H1 (cell line): ENCODE measurements around the gene TMTC2. TPM values are rescaled to one million over a fixed set of nuclear protein-coding genes. Genes with fewer than 3 reads are reported as not detected.

ENCODE experiments used
- CTCF ChIA-PET: fragments of 300-600 bp; sonication (Branson Sonifier 250); formaldehyde crosslinking; loops from one replicate; lab custom pipeline; 2021; ENCODE audit not compliant: partially characterized antibody; lab: Charles Lee
- POLR2A ChIA-PET: fragments of 300-600 bp; sonication (Branson Sonifier 250); formaldehyde crosslinking; loops from one replicate; lab custom pipeline; 2021; ENCODE audit warnings: inconsistent platforms; ENCODE audit not compliant: partially characterized antibody; lab: Charles Lee
- DNase-seq, 2 experiments: peaks; one replicate each; pipeline versions ENCODE4 v3.0.0 to v3.0.0-alpha.2; 2010 to 2022; ENCODE audit warnings: low spot score in 2 of 2, low read depth in 1 of 2, mixed read lengths in 1 of 2
- FAIRE-seq: peaks from 2 replicates; lab custom pipeline; 2011; peaks lifted over from hg19 to GRCh38; lab: Jason Lieb, UNC
- H2AFZ ChIP-seq: 2 replicates; pipeline ENCODE4 v1.8.1; 2012; ENCODE audit warnings: low read length, inconsistent platforms
- H2AK5ac ChIP-seq: 2 replicates; pipeline ENCODE4 v1.6.1; 2013; ENCODE audit warnings: low read depth, low read length
- H2BK120ac ChIP-seq: replicated peaks from 2 replicates; pipeline ENCODE3; 2013; ENCODE audit warnings: low read depth, low read length, inconsistent platforms
- H2BK12ac ChIP-seq: 2 replicates; pipeline ENCODE4 v1.6.1; 2013; ENCODE audit warnings: low read depth, low read length
- H2BK15ac ChIP-seq: 2 replicates; pipeline ENCODE4 v1.6.1; 2013; ENCODE audit warnings: low read length
- H2BK20ac ChIP-seq: 2 replicates; pipeline ENCODE4 v1.6.1; 2013; ENCODE audit warnings: low read length
- H2BK5ac ChIP-seq: 2 replicates; pipeline ENCODE4 v1.6.1; 2013; ENCODE audit warnings: low read depth, low read length
- H3K14ac ChIP-seq: 2 replicates; pipeline ENCODE4 v1.6.1; 2013; ENCODE audit warnings: inconsistent platforms; ENCODE audit not compliant: insufficient read length
- H3K18ac ChIP-seq: 2 replicates; pipeline ENCODE4 v1.6.1; 2013; ENCODE audit warnings: low read length; ENCODE audit errors: extremely low read depth
- H3K23ac ChIP-seq: 2 replicates; pipeline ENCODE4 v1.6.1; 2013; ENCODE audit warnings: inconsistent platforms; ENCODE audit not compliant: insufficient read length
- H3K23me2 ChIP-seq: 2 replicates; pipeline ENCODE4 v1.6.1; 2013; ENCODE audit warnings: low read depth, low read length
- H3K27ac ChIP-seq: 2 replicates; pipeline ENCODE4 v1.6.1; 2011; ENCODE audit warnings: low read depth, low read length, inconsistent platforms
- H3K27me3 ChIP-seq, 4 experiments: replicated peaks in 1 of 4; 1 replicate in 1 of 4; 2 replicates in 3 of 4; pipeline versions ENCODE4 v1.6.1 to v1.8.1; 2011 to 2013; ENCODE audit warnings: low read length in 3 of 4, mild to moderate bottlenecking in 3 of 4, inconsistent platforms in 2 of 4, mixed read lengths in 2 of 4, moderate library complexity in 1 of 4; ENCODE audit not compliant: control insufficient read depth in 3 of 4, insufficient read depth in 3 of 4; ENCODE audit errors: extremely low read depth in 1 of 4
- H3K36me3 ChIP-seq, 4 experiments: 2 replicates each; pipeline versions ENCODE4 v1.6.1 to v1.8.1; 2011 to 2013; ENCODE audit warnings: mild to moderate bottlenecking in 4 of 4, low read length in 3 of 4, moderate library complexity in 2 of 4, control low read depth in 1 of 4, inconsistent platforms in 1 of 4; ENCODE audit not compliant: insufficient read depth in 4 of 4, control insufficient read depth in 2 of 4
- H3K4ac ChIP-seq: replicated peaks from 2 replicates; pipeline ENCODE3; 2013; ENCODE audit warnings: low read length, low read depth, mixed read lengths, inconsistent platforms; ENCODE audit not compliant: insufficient read length
- H3K4me1 ChIP-seq, 4 experiments: replicated peaks in 1 of 4; 1 replicate in 1 of 4; 2 replicates in 3 of 4; pipeline versions ENCODE4 v1.6.1 to v1.8.1; 2011 to 2013; ENCODE audit warnings: low read length in 3 of 4, inconsistent platforms in 2 of 4, mixed read lengths in 1 of 4; ENCODE audit not compliant: insufficient read depth in 4 of 4, control insufficient read depth in 3 of 4
- H3K4me2 ChIP-seq, 2 experiments: 2 replicates each; pipeline versions ENCODE4 v1.6.1 to v1.8.1; 2011 to 2013; ENCODE audit warnings: low read depth in 2 of 2, low read length in 2 of 2, control low read depth in 1 of 2, inconsistent platforms in 1 of 2, mild to moderate bottlenecking in 1 of 2; ENCODE audit not compliant: insufficient read depth in 1 of 2
- H3K4me3 ChIP-seq, 4 experiments: fragments of 200-600, 300-600 bp in 1 of 4; sonication (generic), shearing (Covaris generic), sonication (Bioruptor Twin) in 1 of 4; 2 replicates each; pipeline versions ENCODE4 v1.5.1 to v1.8.1; 2011 to 2016; ENCODE audit warnings: low read length in 4 of 4, low read depth in 3 of 4, control low read depth in 2 of 4, inconsistent platforms in 2 of 4, mild to moderate bottlenecking in 2 of 4, mixed read lengths in 1 of 4, moderate library complexity in 1 of 4; ENCODE audit not compliant: insufficient read depth in 2 of 4; ENCODE audit errors: extremely low read depth in 1 of 4
- H3K56ac ChIP-seq: replicated peaks from 2 replicates; pipeline ENCODE3; 2013; ENCODE audit warnings: low read depth, mild to moderate bottlenecking, mixed read lengths, low read length, inconsistent platforms; ENCODE audit not compliant: insufficient read length
- H3K79me1 ChIP-seq: 2 replicates; pipeline ENCODE4 v1.6.1; 2013; ENCODE audit warnings: low read depth, low read length, control low read depth
- H3K79me2 ChIP-seq, 2 experiments: 2 replicates each; pipeline versions ENCODE4 v1.6.1 to v1.8.1; 2012 to 2013; ENCODE audit warnings: low read length in 2 of 2, mild to moderate bottlenecking in 2 of 2, inconsistent platforms in 1 of 2; ENCODE audit not compliant: insufficient read depth in 2 of 2, control insufficient read depth in 1 of 2
- H3K9ac ChIP-seq, 4 experiments: replicated peaks in 1 of 4; 1 replicate in 1 of 4; 2 replicates in 3 of 4; pipeline versions ENCODE4 v1.6.1 to v1.8.1; 2011 to 2013; ENCODE audit warnings: low read depth in 3 of 4, low read length in 3 of 4, control low read depth in 2 of 4, mild to moderate bottlenecking in 2 of 4, moderate library complexity in 2 of 4, inconsistent platforms in 1 of 4; ENCODE audit errors: extremely low read depth in 1 of 4
- H3K9me3 ChIP-seq, 2 experiments: 2 replicates each; pipeline versions ENCODE4 v1.6.1 to v1.8.1; 2012 to 2013; ENCODE audit warnings: mild to moderate bottlenecking in 2 of 2, moderate library complexity in 2 of 2, control low read depth in 1 of 2, inconsistent platforms in 1 of 2, low read depth in 1 of 2, low read length in 1 of 2, mixed read lengths in 1 of 2; ENCODE audit not compliant: insufficient read depth in 2 of 2
- H4K20me1 ChIP-seq, 2 experiments: replicated peaks in 1 of 2; 2 replicates each; pipeline versions ENCODE3 to v1.8.1; 2011 to 2013; ENCODE audit warnings: inconsistent platforms in 2 of 2, low read length in 2 of 2, mild to moderate bottlenecking in 1 of 2; ENCODE audit not compliant: insufficient read depth in 2 of 2, control insufficient read depth in 1 of 2
- H4K5ac ChIP-seq: 2 replicates; pipeline ENCODE4 v1.6.1; 2013; ENCODE audit warnings: low read length, low read depth, mixed read lengths, inconsistent platforms; ENCODE audit not compliant: insufficient read length
- H4K8ac ChIP-seq: 2 replicates; pipeline ENCODE4 v1.8.0; 2013; ENCODE audit warnings: mild to moderate bottlenecking, moderate library complexity, low read length, inconsistent platforms; ENCODE audit not compliant: insufficient read depth; ENCODE audit errors: extremely low read depth
- H4K91ac ChIP-seq: replicated peaks from 2 replicates; pipeline ENCODE3; 2013; ENCODE audit warnings: low read length, mixed read lengths, inconsistent platforms; ENCODE audit not compliant: insufficient read length
- KDM5A ChIP-seq: fragments of 200-600 bp; IDR thresholded peaks from 2 replicates; pipeline ENCODE4 v1.7.1; 2012; ENCODE audit warnings: mild to moderate bottlenecking, low read length, inconsistent platforms, mixed read lengths
- MAFK ChIP-seq: IDR thresholded peaks from 2 replicates; pipeline ENCODE4 v1.6.1; 2012; ENCODE audit warnings: low read depth, mild to moderate bottlenecking, improper control_type of control experiment, low read length
- WGBS, 2 experiments: shearing (Covaris generic) in 1 of 2; methylation state at CpG; one replicate each; pipeline versions ENCODE4 v1.1.6 to v1.1.7; 2013 to 2015; ENCODE audit warnings: low lambda C conversion rate in 2 of 2, mixed read lengths in 2 of 2, inconsistent platforms in 1 of 2, low coverage in 1 of 2, missing lambda C conversion rate in 1 of 2; ENCODE audit not compliant: insufficient replicate concordance in 2 of 2, insufficient coverage in 1 of 2, insufficient read length in 1 of 2; ENCODE audit errors: extremely low coverage in 1 of 2, missing lambda C conversion rate in 1 of 2; 5-methylcytosine and 5-hydroxymethylcytosine counted together
- polyA plus RNA-seq, 7 experiments: library from polyadenylated mRNA; depleted of rRNA in 3 of 7; stranded (reverse) in 5 of 7; unstranded in 2 of 7; fragments of >200 nt in 5 of 7; fragments of 200-250 nt in 2 of 7; gene quantifications; 1 replicate in 5 of 7; 2 replicates in 1 of 7; 4 replicates in 1 of 7; pipeline versions ENCODE4 v1.2.1 to v1.2.3, GENCODE V29; 2011 to 2013; ENCODE audit warnings: missing spikeins in 2 of 7, mixed read lengths in 2 of 7
- total RNA-seq: library from RNA; stranded (reverse); fragmentation: NEBNext Ultra II Directional; extraction: Animal tissue kit (Norgen Biotek cat#: 25700); gene quantifications from 2 replicates; pipeline ENCODE4 v1.2.1, GENCODE V29; 2021

TMTC2 gene
- total and polyA plus RNA-seq, 2 of the 8 experiments (the other 6 are each of a cell fraction or from before 2014, with no cell fraction given) = 2.3 to 3.9 TPM

DNA sequence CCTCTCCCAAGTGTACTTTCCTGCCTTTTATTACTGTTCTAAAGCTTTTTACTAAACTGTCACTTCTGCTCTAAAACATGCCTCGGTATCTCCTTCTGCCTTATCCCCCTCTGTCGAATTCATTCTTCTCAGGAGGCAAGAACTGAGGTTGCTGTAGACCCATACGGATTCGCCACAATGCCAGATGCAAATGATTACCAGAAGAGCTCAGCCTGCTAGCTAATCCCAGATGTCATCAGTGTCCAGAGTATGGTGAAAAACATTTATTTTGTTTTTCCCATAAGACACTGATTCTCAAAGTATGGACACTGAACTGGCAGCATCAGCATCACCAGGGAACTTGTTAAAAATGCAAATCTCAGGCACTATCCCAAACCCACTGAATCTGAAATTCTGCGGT, 359.3 kb downstream of the TMTC2 start:
- Histone ChIP-seq H3K9ac (no peak overlapping the region), H3K27ac (no peak overlapping the region), H3K4ac (no peak overlapping the region), H3K36me3 (no peaks in the 10 kb centered on the region), H3K9me3 (no peaks in the 10 kb centered on the region), H3K4me3 (no peak overlapping the region), H2BK120ac (no peak overlapping the region), H4K91ac (no peak overlapping the region), H2BK20ac (no peak overlapping the region), H2AFZ (no peak overlapping the region), H3K56ac (no peak overlapping the region), H2BK12ac (no peak overlapping the region), H3K14ac (no peak overlapping the region), H4K5ac (no peak overlapping the region), H3K79me2 (no peaks in the 10 kb centered on the region), H3K27me3 (peaks cover 0 to 1% (median 0%) of the 10 kb centered on the region in 4 experiments; a peak in 1 of 7 replicates), H2BK15ac (no peak overlapping the region), H3K4me1 (peaks cover 2 to 8% (median 5%) of the 10 kb centered on the region in 4 experiments; a peak in 4 of 7 replicates), H3K79me1 (no peaks in the 10 kb centered on the region), H4K8ac (no peak overlapping the region), H3K4me2 (no peak overlapping the region), H2BK5ac (no peak overlapping the region), H4K20me1 (no peaks in the 10 kb centered on the region), H3K23ac (no peak overlapping the region), H3K18ac (no peak overlapping the region), H3K23me2 (no peaks in the 10 kb centered on the region), H2AK5ac (no peak overlapping the region)
- FAIRE-seq (no peak), DNase-seq (no peak)
- 87% methylated on average over 5 of the region's 5 CpGs; no CpG with 5 or more reads in 1 of the 2 experiments for WGBS, 2 experiments
- no peak for TF ChIP-seq MAFK
- TF ChIP-seq KDM5A = no peak
- POLR2A ChIA-PET = no interaction called here
- CTCF ChIA-PET = interaction anchor here (1.3 kb wide), 1 partner anchor 361 kb away, joined by 3 read pairs; no protein-coding TSS in a partner anchor
